Right renal pelvis (tissue), 4 donors: Measurements from ENCODE around the gene WNT7B. TPM values are rescaled to one million over a fixed set of nuclear protein-coding genes. Genes with fewer than 3 reads are reported as not detected.

Source experiments
- DNase-seq, 4 donors: peaks; one replicate each; pipeline ENCODE4 v3.0.0-alpha.2; 2013; ENCODE audit warnings: low read depth in 4 of 4, low spot score in 3 of 4, missing footprints in 1 of 4
- polyA plus RNA-seq, 4 donors: library from polyadenylated mRNA; unstranded; fragments of 120-200 nt; gene quantifications; one replicate each; pipeline ENCODE4 v1.2.1, GENCODE V29; 2013; ENCODE audit not compliant: insufficient read length in 4 of 4

Gene WNT7B
- polyA plus RNA-seq, 4 donors: 7.7 to 15.6 (median 10.8) TPM

DNA sequence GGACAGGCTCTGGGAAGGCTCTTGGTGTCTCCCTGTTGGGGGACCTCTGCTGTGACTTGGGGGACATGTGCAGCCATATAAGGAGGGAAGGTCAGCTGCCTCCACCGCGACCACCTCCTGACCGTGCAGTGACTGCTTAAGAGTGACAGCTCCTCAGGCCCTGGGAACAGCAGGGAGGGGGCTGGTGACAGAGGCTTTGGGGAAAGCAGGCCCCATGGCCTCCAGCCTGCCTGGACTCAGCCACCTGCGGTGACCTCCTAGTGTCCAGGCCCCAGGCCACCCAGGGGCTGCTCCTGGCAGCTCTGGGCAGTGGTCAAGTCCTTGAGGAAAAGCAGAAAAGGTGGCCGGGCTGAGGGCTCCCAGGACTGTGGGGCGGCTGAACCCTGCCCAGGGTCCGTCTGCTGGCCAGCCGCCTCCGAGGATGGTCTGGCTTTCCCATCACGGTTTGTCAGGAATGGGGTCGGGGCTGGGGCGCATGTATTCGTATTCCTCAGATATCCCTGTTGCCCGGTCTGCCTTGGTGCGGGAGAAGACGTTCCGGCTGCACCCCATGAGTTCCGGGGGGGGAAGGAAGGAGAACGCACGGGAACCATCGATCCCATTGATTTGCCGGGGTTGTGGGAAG, 96.8 kb downstream of the WNT7B start:
- DNase-seq: no peak

GRCh38 chr22:45879552-45879949, 97.4 kb downstream of the WNT7B start:
- no peak for DNase-seq

GRCh38 chr22:45878901-45879551, 97.9 kb downstream of the WNT7B start:
- no peak for DNase-seq

- no peak for DNase-seq
These were observed 98.7 kb downstream of the WNT7B start for GRCh38 chr22:45878051-45878781.

GRCh38 chr22:45877651-45878050, 99.3 kb downstream of the WNT7B start:
- DNase-seq: no peak

DNA sequence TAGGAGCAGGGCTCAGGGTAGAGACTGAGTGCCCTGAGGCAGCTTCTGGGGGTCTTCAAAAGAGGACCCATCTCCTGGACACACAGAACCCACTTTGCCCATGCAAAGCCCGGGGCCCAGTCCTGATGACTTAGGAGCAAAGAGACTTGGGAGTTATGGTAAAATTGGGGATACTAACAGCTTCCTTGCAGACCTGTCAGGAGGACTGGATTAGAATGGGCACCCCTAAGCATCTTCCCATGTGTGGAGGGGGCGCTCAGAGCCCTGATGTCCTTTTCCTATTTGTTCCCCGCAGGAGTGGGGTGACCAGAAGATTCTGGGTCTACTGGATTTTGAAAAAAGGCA, 100.0 kb downstream of the WNT7B start:
- no peak for DNase-seq

GRCh38 chr22:45876136-45877035, 100.6 kb downstream of the WNT7B start:
- DNase-seq: no peak

DNA sequence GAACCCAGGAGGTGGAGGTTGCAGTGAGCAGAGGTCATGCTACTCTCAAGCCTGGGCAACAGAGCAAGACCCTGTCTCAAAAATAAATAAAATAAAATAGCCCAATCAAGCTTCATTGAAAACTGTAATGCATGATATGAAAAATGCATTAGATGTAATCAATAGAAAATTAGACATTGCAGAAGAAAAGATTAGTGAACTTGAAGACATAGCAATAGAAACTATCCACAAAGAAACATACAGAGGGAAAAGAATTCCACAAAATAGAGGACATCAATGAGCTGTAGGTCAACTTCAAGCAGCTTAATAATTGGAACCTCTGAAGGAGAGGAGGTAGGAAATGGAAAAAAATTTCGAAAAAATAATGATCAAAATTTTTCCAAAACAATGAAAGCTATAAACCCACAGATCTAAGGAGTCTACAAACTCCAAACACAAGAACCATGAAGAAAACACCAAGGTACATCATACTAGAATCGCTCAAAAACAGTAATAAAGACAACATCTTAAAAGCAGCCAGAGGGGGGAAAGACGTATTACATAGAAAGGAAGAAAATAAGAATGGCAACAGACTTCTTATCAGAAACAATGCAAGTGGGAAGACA, 104.2 kb downstream of the WNT7B start:
- no peak for DNase-seq

- DNase-seq: no peak
These were observed 105.2 kb downstream of the WNT7B start for GRCh38 chr22:45871721-45872120.

Other genes starting within 250 kb of the WNT7B start
- gene PPARA, start 173.4 kb upstream of the WNT7B start, polyA plus RNA-seq: 10 to 100 TPM; 25.7 to 31.6 (median 26.5) TPM